Ovary (tissue), 9 donors: ENCODE measurements around the gene RNF14. TPM values are rescaled to one million over a fixed set of nuclear protein-coding genes. Genes with fewer than 3 reads are reported as not detected.
"Not testable (repeated sequence)": the region's sequence is repeated elsewhere in the genome, so short reads cannot be mapped to it uniquely, and the experiment has no call there.

Experiments used
- DNase-seq, 5 donors: peaks; one replicate each; pipeline ENCODE4 v3.0.0-alpha.2; 2019 to 2020
- H3K27ac ChIP-seq, 2 donors: fragments of 200-600 bp; one replicate each; pipeline versions ENCODE4 v1.5.1 to v1.8.0; 2019 to 2022
- H3K27me3 ChIP-seq: fragments of 200-600 bp; one replicate; pipeline ENCODE4 v1.8.0; 2022
- H3K36me3 ChIP-seq: fragments of 200-600 bp; sonication (generic); one replicate; pipeline ENCODE4 v1.5.1; 2019
- H3K4me1 ChIP-seq: one replicate; pipeline ENCODE4 v1.8.1; 2013; ENCODE audit warnings: mild to moderate bottlenecking, moderate library complexity; ENCODE audit not compliant: insufficient read depth
- H3K4me3 ChIP-seq: fragments of 200-600 bp; sonication (generic); one replicate; pipeline ENCODE4 v1.5.1; 2017
- H3K9me3 ChIP-seq, 2 donors: fragments of 200-600 bp in 1 of 2; sonication (generic) in 1 of 2; one replicate each; pipeline versions ENCODE4 v1.5.1 to v1.8.1; 2013 to 2019; ENCODE audit warnings: mild to moderate bottlenecking in 1 of 2, moderate library complexity in 1 of 2
- CTCF ChIP-seq, 3 donors: fragments of 450-650 bp in 2 of 3; fragments of 200-600 bp in 1 of 3; IDR thresholded peaks; one replicate each; pipeline versions ENCODE4 v1.5.1 to v1.8.0; 2016 to 2022; ENCODE audit warnings: antibody characterized with exemption in 3 of 3, mild to moderate bottlenecking in 1 of 3
- EP300 ChIP-seq: sonication (generic); formaldehyde crosslinking; IDR thresholded peaks from one replicate; pipeline ENCODE4 v1.6.1; 2017; ENCODE audit warnings: antibody characterized with exemption
- POLR2A ChIP-seq: fragments of 450-650 bp; IDR thresholded peaks from one replicate; pipeline ENCODE4 v1.6.1; 2017; ENCODE audit warnings: antibody characterized with exemption, mild to moderate bottlenecking, moderate library complexity
- WGBS, 3 donors: extraction: QIAGEN DNeasy Blood & Tissue Kit in 1 of 3; methylation state at CpG; one replicate each; pipeline versions ENCODE4 v1.1.5 to v1.1.7; 2013 to 2017; 5-methylcytosine and 5-hydroxymethylcytosine counted together
- intact Hi-C, 4 donors: fragments of 100-400 bp; cut with DNase I; formaldehyde crosslinking; loops; one replicate each; pipeline versions ENCODE4 v1.11.0 to v1.15.1; 2022 to 2023
- polyA plus RNA-seq, 2 donors: library from polyadenylated mRNA; stranded (reverse); fragments of 200-250 nt in 1 of 2; fragments of 350-450 nt in 1 of 2; fragmentation: Illumina TruSeq in 1 of 2; extraction: RNeasy Lipid Tissue Mini Kit (QIAGEN cat#74804) in 1 of 2; gene quantifications; one replicate each; pipeline ENCODE4 v1.2.3, GENCODE V29; 2013 to 2014
- total RNA-seq, 7 donors: library from RNA; depleted of rRNA in 2 of 7; stranded (reverse); fragments of >200 nt in 2 of 7; fragmentation: NEBNext Ultra II Directional in 3 of 7; extraction: Animal tissue kit (Norgen Biotek cat#: 25700) in 3 of 7; gene quantifications; one replicate each; pipeline versions ENCODE4 v1.1.0 to v1.2.4, GENCODE V29; 2016 to 2023
- donor health status: DM: no; HTN: no; CAD: no; lungs with moderate emphysema.
- donor health status: DM: no; HTN: no; CAD: no.
- donor health status: Bipolar disorder and iron deficiency.
- donor health status: DM: yes; HTN: yes; CAD: no.
- donor health status: DM: no; HTN: no; CAD: no.
- donor health status: DM: yes; HTN: yes; CAD: no.

The RNF14 gene
- total and polyA plus RNA-seq, 9 donors = 26.0 to 74.9 (median 42.6) TPM

DNA sequence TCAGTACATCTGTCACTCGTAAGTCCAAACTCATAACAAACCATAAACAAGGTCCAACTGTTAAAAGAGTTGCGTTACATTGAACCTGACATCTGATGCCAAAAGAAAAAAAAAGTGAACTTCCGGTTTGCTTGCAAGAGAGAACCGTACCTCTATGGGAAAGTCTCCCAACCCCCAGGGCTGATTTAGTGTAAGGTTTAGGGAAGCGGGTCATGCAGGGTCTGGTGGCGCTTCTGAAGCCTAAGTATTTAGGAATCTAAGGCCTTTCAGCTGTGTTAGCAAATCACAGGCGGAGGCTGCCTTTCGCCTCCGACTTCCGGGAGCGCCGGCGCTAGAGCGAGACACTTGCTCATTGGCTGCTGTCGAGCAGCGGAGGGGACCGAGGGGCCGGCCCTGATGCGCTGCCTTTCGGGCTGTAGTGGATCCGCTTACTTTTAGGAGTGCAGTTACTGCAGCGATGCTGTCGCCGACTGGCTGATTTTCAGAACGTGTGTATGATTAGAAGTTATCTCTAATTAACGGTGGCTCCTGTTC is 55.9 kb downstream of the RNF14 start:
- H3K4me3 ChIP-seq = peak overlapping the region; percentile 46
- intact Hi-C loops = no loop called here
- peak overlapping the region in 1 of 2 donors; percentile 61 for H3K27ac ChIP-seq
- no peaks in the 10 kb centered on the region for H3K4me1 ChIP-seq
- whole genome bisulfite sequencing, 3 donors = 0% methylated on average over 26 of the region's 26 CpGs
- H3K9me3 ChIP-seq = no peaks in the 10 kb centered on the region
- H3K36me3 ChIP-seq = no peaks in the 10 kb centered on the region
- no peaks in the 10 kb centered on the region for H3K27me3 ChIP-seq
- peak; percentile 74 to 84 (median 77) for DNase-seq
- no peak for TF ChIP-seq CTCF (IDR thresholded peaks at IDR 0.05)
- peak; percentile 19 for TF ChIP-seq EP300

DNA sequence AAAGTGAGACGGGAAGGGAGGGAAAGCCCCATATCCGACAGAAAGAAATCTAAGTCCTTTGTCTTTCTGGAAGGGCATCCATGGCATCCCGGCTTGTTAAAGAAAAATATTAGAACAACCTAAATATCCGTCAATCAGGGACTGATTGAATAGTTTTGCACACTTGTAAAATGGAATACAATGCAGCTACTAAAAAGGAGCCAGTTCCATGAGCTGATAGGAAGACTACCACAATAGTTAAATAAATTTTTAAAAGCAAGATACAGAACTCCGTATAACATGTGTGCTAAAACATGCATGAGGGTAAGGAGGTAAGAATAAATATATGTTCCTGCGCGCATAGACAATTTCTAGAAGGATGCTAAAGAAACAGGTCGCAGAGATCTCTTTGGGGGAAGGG is 56.7 kb downstream of the RNF14 start:
- intact Hi-C loops = no loop called here
- H3K4me1 ChIP-seq = no peaks in the 10 kb centered on the region
- H3K27ac ChIP-seq = no peak overlapping the region
- WGBS, 3 donors = 68 to 81% (median 71%) methylated on average over 7 to 8 of the region's 8 CpGs
- no peaks in the 10 kb centered on the region for H3K36me3 ChIP-seq
- no peaks in the 10 kb centered on the region for H3K27me3 ChIP-seq
- no peaks in the 10 kb centered on the region for H3K9me3 ChIP-seq
- peak overlapping the region; percentile 46 for H3K4me3 ChIP-seq
- no peak for TF ChIP-seq CTCF (IDR thresholded peaks at IDR 0.05)
- no peak for TF ChIP-seq EP300
- TF ChIP-seq POLR2A = no peak
- DNase-seq = no peak

GRCh38 chr5:142032150-142032549 is 63.2 kb downstream of the RNF14 start:
- DNase-seq = no peak

GRCh38 chr5:142032747-142033631 is 64.1 kb downstream of the RNF14 start:
- H3K27ac ChIP-seq = no peak overlapping the region
- H3K36me3 ChIP-seq = no peaks in the 10 kb centered on the region
- WGBS, 3 donors = 37 to 53% (median 42%) methylated on average over 19 of the region's 19 CpGs
- H3K4me3 ChIP-seq = no peak overlapping the region
- no peaks in the 10 kb centered on the region for H3K9me3 ChIP-seq
- H3K4me1 ChIP-seq = no peaks in the 10 kb centered on the region
- H3K27me3 ChIP-seq = no peaks in the 10 kb centered on the region
- DNase-seq = no peak
- TF ChIP-seq CTCF (IDR thresholded peaks at IDR 0.05) (no peak), EP300 (no peak), POLR2A (no peak)
- intact Hi-C loops = no loop called here

More at GRCh38 chr5:142032150-142032549, 63.2 kb downstream of the RNF14 start:
- no peaks in the 10 kb centered on the region for H3K9me3 ChIP-seq
- no peaks in the 10 kb centered on the region for H3K4me1 ChIP-seq
- H3K36me3 ChIP-seq = no peaks in the 10 kb centered on the region
- no peak overlapping the region for H3K27ac ChIP-seq
- no peak for TF ChIP-seq POLR2A
- no peak for TF ChIP-seq CTCF (IDR thresholded peaks at IDR 0.05)
- TF ChIP-seq EP300 = no peak
- 84 to 93% (median 93%) methylated on average over 2 of the region's 2 CpGs for WGBS, 3 donors
- intact Hi-C loops = no loop called here
- H3K27me3 ChIP-seq = no peaks in the 10 kb centered on the region
- no peak overlapping the region for H3K4me3 ChIP-seq

- H3K9me3 ChIP-seq, H3K27ac ChIP-seq, H3K4me1 ChIP-seq, H3K27me3 ChIP-seq, DNase-seq, intact Hi-C loops, H3K4me3 ChIP-seq, H3K36me3 ChIP-seq: not testable (repeated sequence)
- 84 to 95% (median 89%) methylated on average over 15 of the region's 15 CpGs for WGBS, 3 donors
Measured at GRCh38 chr5:142033632-142034567, 65.0 kb downstream of the RNF14 start.
